H9 (cell line): ENCODE measurements around the gene CFAP54. TPM values are rescaled to one million over a fixed set of nuclear protein-coding genes. Genes with fewer than 3 reads are reported as not detected.

ENCODE experiments used
- DNase-seq: peaks from one replicate; pipeline ENCODE4 v3.0.0-alpha.2; 2017
- H2AFZ ChIP-seq: one replicate; pipeline ENCODE4 v1.6.1; 2013; ENCODE audit warnings: mild to moderate bottlenecking, low read length, control low read depth, moderate library complexity
- H2AK5ac ChIP-seq: 2 replicates; pipeline ENCODE4 v1.6.1; 2013; ENCODE audit warnings: low read length, control low read depth, mixed read lengths; ENCODE audit not compliant: insufficient read length
- H2BK120ac ChIP-seq: one replicate; pipeline ENCODE4 v1.6.1; 2013; ENCODE audit warnings: low read depth, mild to moderate bottlenecking, low read length, control low read depth, inconsistent platforms; ENCODE audit not compliant: poor library complexity, severe bottlenecking
- H2BK12ac ChIP-seq: 2 replicates; pipeline ENCODE4 v1.6.1; 2013; ENCODE audit warnings: low read length, control low read depth, mixed read lengths, low read depth; ENCODE audit not compliant: insufficient read length
- H2BK15ac ChIP-seq: 2 replicates; pipeline ENCODE4 v1.6.1; 2013; ENCODE audit warnings: low read depth, low read length, control low read depth
- H2BK20ac ChIP-seq: one replicate; pipeline ENCODE4 v1.6.1; 2013; ENCODE audit warnings: low read depth, mild to moderate bottlenecking, low read length, control low read depth, inconsistent platforms; ENCODE audit not compliant: poor library complexity, severe bottlenecking
- H2BK5ac ChIP-seq: 2 replicates; pipeline ENCODE4 v1.6.1; 2013; ENCODE audit warnings: low read length, control low read depth, mixed read lengths; ENCODE audit not compliant: insufficient read length
- H3K14ac ChIP-seq: 2 replicates; pipeline ENCODE4 v1.6.1; 2013; ENCODE audit warnings: low read length, control low read depth; ENCODE audit not compliant: insufficient read depth
- H3K18ac ChIP-seq: 2 replicates; pipeline ENCODE4 v1.6.1; 2013; ENCODE audit warnings: low read depth, mild to moderate bottlenecking, mixed read lengths, low read length, control low read depth; ENCODE audit not compliant: insufficient read length
- H3K23ac ChIP-seq: 2 replicates; pipeline ENCODE4 v1.6.1; 2013; ENCODE audit warnings: low read length, control low read depth, mixed read lengths, low read depth; ENCODE audit not compliant: insufficient read length
- H3K23me2 ChIP-seq: 2 replicates; pipeline ENCODE4 v1.6.1; 2013; ENCODE audit warnings: low read depth, mild to moderate bottlenecking, mixed read lengths, low read length, control low read depth; ENCODE audit not compliant: insufficient read length, poor library complexity, severe bottlenecking
- H3K27ac ChIP-seq: 2 replicates; pipeline ENCODE4 v1.5.1; 2013; ENCODE audit warnings: low read length, control low read depth, mixed read lengths, low read depth; ENCODE audit not compliant: insufficient read length
- H3K27me3 ChIP-seq: 2 replicates; pipeline ENCODE4 v1.6.1; 2013; ENCODE audit warnings: low read length, control low read depth, inconsistent platforms; ENCODE audit not compliant: insufficient read depth
- H3K4ac ChIP-seq: 2 replicates; pipeline ENCODE4 v1.6.1; 2013; ENCODE audit warnings: low read depth, mild to moderate bottlenecking, control low read depth, inconsistent platforms, low read length, moderate library complexity
- H3K4me1 ChIP-seq: 2 replicates; pipeline ENCODE4 v1.6.1; 2013; ENCODE audit warnings: low read length, control low read depth, inconsistent platforms; ENCODE audit not compliant: insufficient read depth
- H3K4me2 ChIP-seq: 2 replicates; pipeline ENCODE4 v1.6.1; 2013; ENCODE audit warnings: low read length, control low read depth, mixed read lengths; ENCODE audit not compliant: insufficient read length, insufficient read depth
- H3K56ac ChIP-seq: 2 replicates; pipeline ENCODE4 v1.6.1; 2013; ENCODE audit warnings: low read depth, mild to moderate bottlenecking, mixed read lengths, low read length, control low read depth; ENCODE audit not compliant: insufficient read length
- H3K79me1 ChIP-seq: 2 replicates; pipeline ENCODE4 v1.6.1; 2013; ENCODE audit warnings: low read depth, mild to moderate bottlenecking, moderate library complexity, low read length, control low read depth, inconsistent platforms; ENCODE audit not compliant: insufficient read depth, poor library complexity, severe bottlenecking
- H3K79me2 ChIP-seq: 2 replicates; pipeline ENCODE4 v1.6.1; 2013; ENCODE audit warnings: low read length, control low read depth, inconsistent platforms; ENCODE audit not compliant: insufficient read depth
- H3K9ac ChIP-seq: 2 replicates; pipeline ENCODE4 v1.6.1; 2013; ENCODE audit warnings: low read length, control low read depth, mixed read lengths; ENCODE audit not compliant: insufficient read length; ENCODE audit errors: extremely low read depth
- H3K9me3 ChIP-seq: one replicate; pipeline ENCODE4 v1.6.1; 2013; ENCODE audit warnings: low read depth, low read length, inconsistent platforms; ENCODE audit not compliant: control insufficient read depth
- H3T11ph ChIP-seq: one replicate; pipeline ENCODE4 v1.6.1; 2013; ENCODE audit warnings: mild to moderate bottlenecking, low read length, control low read depth, inconsistent platforms
- H4K20me1 ChIP-seq: one replicate; pipeline ENCODE4 v1.6.1; 2013; ENCODE audit not compliant: control insufficient read depth, insufficient read length, insufficient read depth
- H4K5ac ChIP-seq: 2 replicates; pipeline ENCODE4 v1.6.1; 2013; ENCODE audit warnings: low read depth, mild to moderate bottlenecking, mixed read lengths, low read length, control low read depth; ENCODE audit not compliant: insufficient read length
- H4K8ac ChIP-seq: replicated peaks from 2 replicates; pipeline ENCODE4 v1.6.1; 2013; ENCODE audit warnings: low read length, control low read depth, mixed read lengths, low read depth; ENCODE audit not compliant: insufficient read length
- H4K91ac ChIP-seq: 2 replicates; pipeline ENCODE4 v1.6.1; 2013; ENCODE audit warnings: low read depth, mild to moderate bottlenecking, moderate library complexity, mixed read lengths, low read length, control low read depth; ENCODE audit not compliant: insufficient read length
- H3K27ac Mint-ChIP-seq, 3 experiments: 2 replicates in 2 of 3; 3 replicates in 1 of 3; pipeline ENCODE4 v1.8.0; 2020 to 2021; ENCODE audit warnings: mixed read lengths in 3 of 3, mild to moderate bottlenecking in 1 of 3, moderate library complexity in 1 of 3
- H3K27me3 Mint-ChIP-seq: 2 replicates; pipeline ENCODE4 v1.8.0; 2021; ENCODE audit warnings: low read depth, mild to moderate bottlenecking, moderate library complexity, mixed read lengths
- H3K36me3 Mint-ChIP-seq, 3 experiments: 2 replicates in 2 of 3; 3 replicates in 1 of 3; pipeline ENCODE4 v1.8.0; 2020 to 2021; ENCODE audit warnings: low read depth in 3 of 3, mixed read lengths in 3 of 3; ENCODE audit not compliant: insufficient read depth in 1 of 3
- H3K4me1 Mint-ChIP-seq, 2 experiments: 2 replicates each; pipeline ENCODE4 v1.8.0; 2020; ENCODE audit warnings: mixed read lengths in 2 of 2
- H3K4me3 Mint-ChIP-seq, 2 experiments: 2 replicates in 1 of 2; 3 replicates in 1 of 2; pipeline ENCODE4 v1.8.0; 2020 to 2021; ENCODE audit warnings: mild to moderate bottlenecking in 2 of 2, mixed read lengths in 2 of 2, moderate library complexity in 1 of 2
- H3K9me3 Mint-ChIP-seq, 2 experiments: 2 replicates in 1 of 2; 3 replicates in 1 of 2; pipeline ENCODE4 v1.8.0; 2020; ENCODE audit warnings: mild to moderate bottlenecking in 2 of 2, mixed read lengths in 2 of 2, moderate library complexity in 1 of 2
- total RNA-seq: library from RNA; stranded (reverse); gene quantifications from 2 replicates; pipeline ENCODE4 v1.2.1, GENCODE V29; 2021
- TF ChIP-seq, protein P1 (sequence below): fragments of 200-600 bp; sonication (generic); conservative IDR thresholded peaks from 3 replicates; pipeline ENCODE4 v1.8.0; 2021; ENCODE audit warnings: antibody characterized with exemption, mild to moderate bottlenecking

CFAP54 gene
- total RNA-seq, 1 experiment from 2014 or later, result 0.24 TPM

DNA sequence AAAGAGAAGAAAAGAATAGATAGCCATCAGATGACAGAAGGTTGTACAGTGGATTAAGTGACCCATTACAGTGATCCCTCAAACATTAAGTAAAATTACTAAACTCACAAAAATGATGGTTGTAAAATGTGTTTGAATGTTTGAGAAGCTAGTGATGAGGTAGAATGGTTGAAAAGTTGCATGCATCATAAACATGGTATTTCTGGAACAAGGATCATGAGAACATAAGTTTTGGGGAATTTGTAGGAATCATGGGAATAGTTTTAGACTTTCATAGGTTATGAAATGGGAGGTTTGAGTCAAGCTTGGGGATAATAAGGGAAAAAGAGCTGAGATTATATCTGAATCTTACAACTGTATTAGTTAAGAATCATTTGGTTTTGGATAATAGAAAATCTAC, 383.6 kb downstream of the CFAP54 start:
- H2BK120ac ChIP-seq, result no peak overlapping the region
- H2BK15ac ChIP-seq, result no peak overlapping the region
- no peak overlapping the region for H2BK20ac ChIP-seq
- no peak overlapping the region for H3K27ac Mint-ChIP-seq
- H3K36me3 Mint-ChIP-seq, result no peaks in the 10 kb centered on the region
- H4K8ac ChIP-seq, result no peak overlapping the region
- H3K9me3 ChIP-seq, result no peaks in the 10 kb centered on the region
- no peak overlapping the region for H2AK5ac ChIP-seq
- no peaks in the 10 kb centered on the region for H3K23me2 ChIP-seq
- no peak overlapping the region for H3K4me3 Mint-ChIP-seq
- no peak overlapping the region for H3K4me2 ChIP-seq
- H3K18ac ChIP-seq, result no peak overlapping the region
- no peak overlapping the region for H2AFZ ChIP-seq
- H3K4me1 ChIP-seq, result no peaks in the 10 kb centered on the region
- H4K91ac ChIP-seq, result no peak overlapping the region
- H4K20me1 ChIP-seq, result no peaks in the 10 kb centered on the region
- TF ChIP-seq, protein P1, sequence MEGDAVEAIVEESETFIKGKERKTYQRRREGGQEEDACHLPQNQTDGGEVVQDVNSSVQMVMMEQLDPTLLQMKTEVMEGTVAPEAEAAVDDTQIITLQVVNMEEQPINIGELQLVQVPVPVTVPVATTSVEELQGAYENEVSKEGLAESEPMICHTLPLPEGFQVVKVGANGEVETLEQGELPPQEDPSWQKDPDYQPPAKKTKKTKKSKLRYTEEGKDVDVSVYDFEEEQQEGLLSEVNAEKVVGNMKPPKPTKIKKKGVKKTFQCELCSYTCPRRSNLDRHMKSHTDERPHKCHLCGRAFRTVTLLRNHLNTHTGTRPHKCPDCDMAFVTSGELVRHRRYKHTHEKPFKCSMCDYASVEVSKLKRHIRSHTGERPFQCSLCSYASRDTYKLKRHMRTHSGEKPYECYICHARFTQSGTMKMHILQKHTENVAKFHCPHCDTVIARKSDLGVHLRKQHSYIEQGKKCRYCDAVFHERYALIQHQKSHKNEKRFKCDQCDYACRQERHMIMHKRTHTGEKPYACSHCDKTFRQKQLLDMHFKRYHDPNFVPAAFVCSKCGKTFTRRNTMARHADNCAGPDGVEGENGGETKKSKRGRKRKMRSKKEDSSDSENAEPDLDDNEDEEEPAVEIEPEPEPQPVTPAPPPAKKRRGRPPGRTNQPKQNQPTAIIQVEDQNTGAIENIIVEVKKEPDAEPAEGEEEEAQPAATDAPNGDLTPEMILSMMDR, result no peak
- no peak overlapping the region for H4K5ac ChIP-seq
- no peak for DNase-seq
- H3K27me3 Mint-ChIP-seq, result no peaks in the 10 kb centered on the region
- no peak overlapping the region for H3K56ac ChIP-seq
- H3K79me2 ChIP-seq, result no peaks in the 10 kb centered on the region
- H3K9me3 Mint-ChIP-seq, result peaks cover 0 to 3% of the 10 kb centered on the region in 2 experiments; a peak in 3 of 5 replicates
- no peak overlapping the region for H3K23ac ChIP-seq
- no peak overlapping the region for H3T11ph ChIP-seq
- H2BK5ac ChIP-seq, result no peak overlapping the region
- H3K27ac ChIP-seq, result no peak overlapping the region
- no peaks in the 10 kb centered on the region for H3K4me1 Mint-ChIP-seq
- no peak overlapping the region for H3K14ac ChIP-seq
- H3K9ac ChIP-seq, result no peak overlapping the region
- no peaks in the 10 kb centered on the region for H3K27me3 ChIP-seq
- H3K4ac ChIP-seq, result no peak overlapping the region
- no peaks in the 10 kb centered on the region for H3K79me1 ChIP-seq
- H2BK12ac ChIP-seq, result no peak overlapping the region
